ENCODE measurements around the gene SKP1.

SKP1 gene

GRCh38 chr5:134133188-134133994 is 43.4 kb downstream of the SKP1 start:
- H3K27ac ChIP-seq = peak overlapping the region; percentile 19; the same call in 1 of the 2 replicates
- ChIA-PET CTCF (interaction anchor here (1.1 to 3.3 kb wide), 2 partner anchors 14 to 94 kb away, joined by 4 to 12 read pairs; no protein-coding TSS in a partner anchor), POLR2A (ENCODE audit: low non-redundant PET) (no interaction called here)
- TF ChIP-seq CTCF (conservative IDR thresholded peaks at IDR 0.05; ENCODE audit: low read depth) = no peak
- no peak for DNase-seq (ENCODE audit: low spot score)

GRCh38 chr5:134132372-134133187 is 44.2 kb downstream of the SKP1 start:
- ChIA-PET POLR2A (ENCODE audit: low non-redundant PET) (no interaction called here), CTCF (interaction anchor here (1.1 to 3.3 kb wide), 2 partner anchors 14 to 93 kb away, joined by 4 to 12 read pairs; no protein-coding TSS in a partner anchor)
- no peak overlapping the region for H3K27ac ChIP-seq
- TF ChIP-seq CTCF (conservative IDR thresholded peaks at IDR 0.05; ENCODE audit: low read depth) = no peak
- no peak for DNase-seq (ENCODE audit: low spot score)

GRCh38 chr5:134131578-134132350 is 45.0 kb downstream of the SKP1 start:
- TF ChIP-seq CTCF (conservative IDR thresholded peaks at IDR 0.05; ENCODE audit: low read depth) = no peak
- no peak overlapping the region for H3K27ac ChIP-seq
- ChIA-PET CTCF (interaction anchor here (1.1 to 7.9 kb wide), 3 partner anchors 8 to 92 kb away, joined by 4 to 39 read pairs (median 12); no protein-coding TSS in a partner anchor), POLR2A (ENCODE audit: low non-redundant PET) (no interaction called here)
- no peak for DNase-seq (ENCODE audit: low spot score)

- no peak for TF ChIP-seq CTCF (conservative IDR thresholded peaks at IDR 0.05; ENCODE audit: low read depth)
- no peak for DNase-seq (ENCODE audit: low spot score)
- H3K27ac ChIP-seq = no peak overlapping the region
- ChIA-PET POLR2A (ENCODE audit: low non-redundant PET) (no interaction called here), CTCF (interaction anchor here (1.0 to 7.9 kb wide), 3 partner anchors 8 to 92 kb away, joined by 3 to 39 read pairs (median 12); no protein-coding TSS in a partner anchor)
Observed at GRCh38 chr5:134131165-134131564, 45.6 kb downstream of the SKP1 start.

GRCh38 chr5:134130239-134130945 is 46.4 kb downstream of the SKP1 start:
- no peak for TF ChIP-seq CTCF (conservative IDR thresholded peaks at IDR 0.05; ENCODE audit: low read depth)
- POLR2A ChIA-PET (ENCODE audit: low non-redundant PET) = no interaction called here
- DNase-seq (ENCODE audit: low spot score) = no peak
- no peak overlapping the region for H3K27ac ChIP-seq
- CTCF ChIA-PET = interaction anchor here (0.7 to 7.9 kb wide), 3 partner anchors 9 to 1010 kb away, joined by 3 to 39 read pairs (median 3); no protein-coding TSS in a partner anchor
